HG03159 (cell line): ENCODE measurements around the gene GRIP2.

Experiments
- ATAC-seq: cut with Tn5 transposase; IDR thresholded peaks from one replicate; pipeline ENCODE4 v1.9.1; 2021; ENCODE audit warnings: mild to moderate bottlenecking, moderate library complexity; ENCODE audit not compliant: unreplicated experiment

Gene GRIP2

GRCh38 chr3:14440531-14441239 lies 99.5 kb downstream of the GRIP2 start:
- ATAC-seq, result no peak

DNA sequence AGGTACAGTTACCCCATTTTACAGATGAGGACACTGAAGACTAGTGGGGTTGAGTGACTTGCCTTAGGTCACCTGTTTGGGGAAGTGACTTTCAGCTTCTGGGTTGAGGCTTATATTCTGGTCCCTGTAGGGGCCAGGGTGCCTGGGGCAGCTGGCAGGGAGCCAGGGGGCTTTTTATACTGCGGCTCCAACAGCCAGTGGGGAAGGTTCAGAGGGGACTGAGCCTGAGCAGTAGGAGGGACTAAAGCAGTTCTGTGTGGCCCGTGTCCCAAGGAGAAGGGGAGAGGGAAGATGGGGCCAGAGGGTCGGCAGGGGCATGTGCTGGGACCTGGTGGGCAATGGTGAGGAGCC lies 100.0 kb downstream of the GRIP2 start:
- no peak for ATAC-seq

DNA sequence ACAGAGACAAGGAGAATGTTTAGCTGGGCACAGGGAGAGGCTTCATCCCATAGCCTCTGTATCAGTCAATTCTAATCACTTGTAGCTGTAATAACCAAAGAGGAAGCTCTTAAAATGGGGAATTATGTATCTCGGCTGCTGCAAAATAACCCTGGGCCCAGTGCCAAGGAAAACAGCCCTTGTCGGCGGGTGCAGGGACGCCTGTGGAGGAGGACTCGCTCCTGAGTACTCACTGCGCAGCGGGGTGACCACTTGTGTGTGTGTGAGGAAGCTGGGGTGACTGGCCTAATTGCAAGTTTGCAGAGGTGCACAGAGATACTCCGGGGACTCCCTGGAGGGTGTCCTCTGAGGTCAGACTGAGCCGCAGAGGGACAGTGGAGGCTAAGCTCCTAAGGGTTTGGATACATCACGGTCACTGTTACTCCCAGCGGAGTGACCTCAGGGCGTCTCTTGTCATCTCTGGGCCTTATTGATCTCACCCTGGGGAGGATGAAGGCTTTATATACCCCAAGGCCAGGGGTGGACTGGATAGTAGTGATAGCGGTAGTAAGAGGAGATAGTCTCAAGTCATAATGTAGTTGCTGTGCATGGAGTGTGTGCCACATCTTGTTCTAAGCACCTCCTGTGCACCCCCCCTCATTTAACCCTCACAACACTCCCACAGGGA lies 100.5 kb downstream of the GRIP2 start:
- no peak for ATAC-seq
